ENCODE results near the gene PALMD.

PALMD gene

GRCh38 chr1:99642053-99642452, 3.9 kb upstream of the PALMD start:
- TF ChIP-seq, protein P1, sequence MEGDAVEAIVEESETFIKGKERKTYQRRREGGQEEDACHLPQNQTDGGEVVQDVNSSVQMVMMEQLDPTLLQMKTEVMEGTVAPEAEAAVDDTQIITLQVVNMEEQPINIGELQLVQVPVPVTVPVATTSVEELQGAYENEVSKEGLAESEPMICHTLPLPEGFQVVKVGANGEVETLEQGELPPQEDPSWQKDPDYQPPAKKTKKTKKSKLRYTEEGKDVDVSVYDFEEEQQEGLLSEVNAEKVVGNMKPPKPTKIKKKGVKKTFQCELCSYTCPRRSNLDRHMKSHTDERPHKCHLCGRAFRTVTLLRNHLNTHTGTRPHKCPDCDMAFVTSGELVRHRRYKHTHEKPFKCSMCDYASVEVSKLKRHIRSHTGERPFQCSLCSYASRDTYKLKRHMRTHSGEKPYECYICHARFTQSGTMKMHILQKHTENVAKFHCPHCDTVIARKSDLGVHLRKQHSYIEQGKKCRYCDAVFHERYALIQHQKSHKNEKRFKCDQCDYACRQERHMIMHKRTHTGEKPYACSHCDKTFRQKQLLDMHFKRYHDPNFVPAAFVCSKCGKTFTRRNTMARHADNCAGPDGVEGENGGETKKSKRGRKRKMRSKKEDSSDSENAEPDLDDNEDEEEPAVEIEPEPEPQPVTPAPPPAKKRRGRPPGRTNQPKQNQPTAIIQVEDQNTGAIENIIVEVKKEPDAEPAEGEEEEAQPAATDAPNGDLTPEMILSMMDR (IDR thresholded peaks at IDR 0.05; ENCODE audit: insufficient read depth, missing control alignments) = no peak
- FAIRE-seq (no peak), DNase-seq (ENCODE audit: insufficient read length, low spot score) (no peak)

- FAIRE-seq (no peak), DNase-seq (ENCODE audit: insufficient read length, low spot score) (no peak)
- TF ChIP-seq, protein P1 (IDR thresholded peaks at IDR 0.05; ENCODE audit: insufficient read depth, missing control alignments) = no peak
These were observed 2.7 kb upstream of the PALMD start for GRCh38 chr1:99643021-99643779.

DNA sequence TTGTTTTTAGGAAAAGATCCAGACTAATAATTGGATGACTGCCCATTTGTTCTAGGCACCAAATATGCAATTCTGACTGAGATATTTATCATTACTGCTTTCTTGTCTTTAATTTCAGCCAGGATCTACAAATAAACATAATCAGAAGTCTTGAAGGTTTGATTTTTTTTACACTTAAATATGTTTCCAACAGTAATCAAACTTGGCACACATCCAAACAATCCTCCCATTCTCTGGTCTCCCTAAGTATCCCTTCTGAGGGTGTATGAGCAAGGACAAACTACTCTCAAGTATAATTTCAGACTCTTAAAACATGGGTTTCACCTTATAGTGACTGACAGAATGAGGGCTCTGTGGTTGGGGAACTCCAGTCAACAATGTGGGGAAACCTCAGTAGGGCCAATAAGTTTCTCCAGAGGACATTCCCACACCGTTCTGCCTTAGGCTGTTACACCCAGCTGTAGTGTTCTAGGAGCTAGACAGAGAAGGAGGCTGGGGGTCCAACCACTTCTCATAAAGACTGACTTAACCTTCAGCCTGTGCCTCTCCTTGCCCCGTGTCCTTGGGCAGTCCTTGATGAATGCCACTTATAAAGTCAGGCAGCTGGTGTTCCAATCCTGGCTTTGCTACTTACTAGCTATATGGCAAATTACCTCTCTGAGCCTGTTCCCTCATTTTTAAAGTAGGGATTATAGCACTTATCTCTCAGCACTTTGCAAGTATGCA, 1.5 kb upstream of the PALMD start:
- DNase-seq (ENCODE audit: insufficient read length, low spot score) = no peak

GRCh38 chr1:99645203-99645602, 710 bp upstream of the PALMD start:
- FAIRE-seq (no peak), DNase-seq (ENCODE audit: insufficient read length, low spot score) (no peak)
- TF ChIP-seq, protein P1 (IDR thresholded peaks at IDR 0.05; ENCODE audit: insufficient read depth, missing control alignments) = no peak

More for the DNA sequence above, 1.5 kb upstream of the PALMD start:
- FAIRE-seq = peak; percentile 21
- TF ChIP-seq, protein P1 (IDR thresholded peaks at IDR 0.05; ENCODE audit: insufficient read depth, missing control alignments) = no peak

GRCh38 chr1:99646868-99647267, 955 bp downstream of the PALMD start:
- FAIRE-seq (no peak), DNase-seq (ENCODE audit: insufficient read length, low spot score) (no peak)
- TF ChIP-seq, protein P1 (IDR thresholded peaks at IDR 0.05; ENCODE audit: insufficient read depth, missing control alignments) = no peak

GRCh38 chr1:99647490-99647889, 1.6 kb downstream of the PALMD start:
- FAIRE-seq = no peak
- no peak for DNase-seq (ENCODE audit: insufficient read length, low spot score)
- TF ChIP-seq, protein P1 (IDR thresholded peaks at IDR 0.05; ENCODE audit: insufficient read depth, missing control alignments) = no peak

DNA sequence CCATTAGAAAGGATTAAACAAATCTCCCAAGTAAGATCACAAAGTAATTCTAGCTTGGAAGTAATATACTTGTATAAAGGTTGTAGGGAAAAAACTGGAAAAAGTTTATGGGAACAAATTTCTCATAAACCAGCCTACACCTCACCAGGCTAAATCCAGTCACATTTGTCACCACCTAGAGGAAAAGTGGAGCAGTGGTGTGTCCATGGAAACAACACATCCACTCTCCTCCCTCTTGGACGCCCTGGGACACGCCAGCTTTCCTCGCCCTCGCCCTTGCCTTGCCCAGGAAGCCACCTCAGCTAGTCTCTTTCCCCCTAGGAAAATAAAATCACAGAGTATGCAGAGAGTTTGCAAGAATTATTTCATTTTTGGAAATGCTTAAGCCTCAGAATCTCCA, 2.2 kb downstream of the PALMD start:
- TF ChIP-seq, protein P1 (IDR thresholded peaks at IDR 0.05; ENCODE audit: insufficient read depth, missing control alignments) = peak; percentile 51
- FAIRE-seq (peak; percentile 69), DNase-seq (ENCODE audit: insufficient read length, low spot score) (no peak)
